Fibroblast of lung (primary cell): Measurements from ENCODE around the gene TIMP2. TPM values are rescaled to one million over a fixed set of nuclear protein-coding genes. Genes with fewer than 3 reads are reported as not detected.

Source experiments
- DNase-seq, 2 donors: peaks; one replicate each; pipeline versions ENCODE4 v3.0.0 to v3.0.0-alpha.2; 2010; ENCODE audit warnings: low read depth in 2 of 2
- H2AFZ ChIP-seq: 2 replicates; pipeline ENCODE4 v1.5.1; 2012; ENCODE audit warnings: low read length, control low read depth, inconsistent platforms
- H3K27ac ChIP-seq: 2 replicates; pipeline ENCODE4 v1.5.1; 2011; ENCODE audit warnings: low read length, control low read depth; ENCODE audit not compliant: insufficient read depth
- H3K27me3 ChIP-seq: 2 replicates; pipeline ENCODE4 v1.5.1; 2011; ENCODE audit warnings: mild to moderate bottlenecking, low read length; ENCODE audit not compliant: control insufficient read depth, insufficient read depth
- H3K36me3 ChIP-seq: 2 replicates; pipeline ENCODE4 v1.5.1; 2011; ENCODE audit warnings: low read length; ENCODE audit not compliant: control insufficient read depth, insufficient read depth
- H3K4me1 ChIP-seq: 2 replicates; pipeline ENCODE4 v1.5.1; 2011; ENCODE audit warnings: low read length; ENCODE audit not compliant: control insufficient read depth, insufficient read depth; ENCODE audit errors: extremely low read depth
- H3K4me2 ChIP-seq: 2 replicates; pipeline ENCODE4 v1.5.1; 2011; ENCODE audit warnings: low read length, control low read depth; ENCODE audit not compliant: insufficient read depth; ENCODE audit errors: extremely low read depth
- H3K4me3 ChIP-seq, 4 experiments: fragments of 200-600 bp in 1 of 4; sonication (generic) in 1 of 4; replicated peaks in 1 of 4; 2 replicates each; pipeline ENCODE4 v1.5.1; 2011 to 2016; ENCODE audit warnings: low read length in 4 of 4, low read depth in 3 of 4, mild to moderate bottlenecking in 3 of 4, control low read depth in 2 of 4, inconsistent platforms in 1 of 4, mixed read lengths in 1 of 4; ENCODE audit not compliant: insufficient read depth in 1 of 4; ENCODE audit errors: control extremely low read depth in 1 of 4
- H3K79me2 ChIP-seq: 2 replicates; pipeline ENCODE4 v1.5.1; 2012; ENCODE audit warnings: mild to moderate bottlenecking, low read length, inconsistent platforms; ENCODE audit not compliant: control insufficient read depth, insufficient read depth
- H3K9ac ChIP-seq: 2 replicates; pipeline ENCODE4 v1.5.1; 2011; ENCODE audit warnings: mild to moderate bottlenecking, low read length, control low read depth; ENCODE audit not compliant: insufficient read depth
- H3K9me3 ChIP-seq: 2 replicates; pipeline ENCODE4 v1.5.1; 2012; ENCODE audit warnings: low read depth, low read length; ENCODE audit not compliant: control insufficient read depth, insufficient read depth
- H4K20me1 ChIP-seq: 2 replicates; pipeline ENCODE4 v1.5.1; 2011; ENCODE audit warnings: low read length; ENCODE audit not compliant: control insufficient read depth, insufficient read depth; ENCODE audit errors: extremely low read depth
- CTCF ChIP-seq, 2 donors: IDR thresholded peaks in 1 of 2; conservative IDR thresholded peaks in 1 of 2; 1 replicate in 1 of 2; 2 replicates in 1 of 2; pipeline ENCODE4 v1.5.1; 2011 to 2012; ENCODE audit warnings: low read length in 2 of 2, control low read depth in 1 of 2, inconsistent platforms in 1 of 2, low read depth in 1 of 2, mild to moderate bottlenecking in 1 of 2
- EZH2 ChIP-seq: IDR thresholded peaks from 2 replicates; pipeline ENCODE4 v1.5.1; 2012; ENCODE audit warnings: low read length, control low read depth, mild to moderate bottlenecking; ENCODE audit errors: missing control alignments
- polyA plus RNA-seq, 2 donors: library from polyadenylated mRNA; depleted of rRNA in 1 of 2; stranded (reverse) in 1 of 2; unstranded in 1 of 2; fragments of >200 nt; gene quantifications; 2 replicates each; pipeline ENCODE4 v1.2.1, GENCODE V29; 2011 to 2012; ENCODE audit warnings: missing spikeins in 1 of 2
- total RNA-seq: library from RNA; depleted of rRNA; stranded (reverse); fragments of >200 nt; gene quantifications from 2 replicates; pipeline ENCODE4 v1.2.1, GENCODE V29; 2014

The TIMP2 gene
- total and polyA plus RNA-seq, 2 donors (not counting 1 experiment from before 2014, with no cell fraction given): 155 to 745 TPM

DNA sequence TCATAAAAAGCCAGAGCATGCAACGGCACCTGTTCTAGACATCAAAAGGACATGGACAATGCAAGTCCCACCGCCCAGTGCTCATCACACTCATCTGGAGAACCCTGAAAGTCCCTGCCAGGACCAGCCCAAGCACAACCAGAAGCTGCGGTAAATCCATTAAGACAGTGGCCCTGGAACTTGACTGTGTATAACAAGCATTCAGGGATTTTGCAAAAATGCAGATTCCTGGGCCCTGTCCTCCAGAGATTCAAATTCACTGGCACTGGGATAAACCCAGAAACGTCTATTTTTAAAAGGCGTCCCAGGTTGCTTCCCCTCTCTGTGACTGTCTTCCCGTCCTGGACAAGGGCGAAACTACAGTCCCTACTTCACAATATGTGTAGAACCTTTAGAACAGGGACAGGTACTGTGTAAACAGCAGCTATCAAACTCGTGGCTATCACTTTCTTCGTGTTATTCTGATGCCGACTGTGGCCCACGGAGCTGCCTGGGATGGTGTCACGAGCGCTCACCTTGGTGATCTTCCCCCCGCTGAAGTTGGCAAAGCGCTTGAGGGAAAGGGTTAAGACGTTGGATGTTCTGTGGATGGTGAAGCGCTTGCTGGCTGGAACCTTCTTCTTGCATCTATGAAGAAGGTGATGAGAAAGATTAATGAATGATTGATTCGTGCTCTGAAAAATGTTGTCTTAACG, 106.9 kb downstream of the TIMP2 start:
- H3K79me2 ChIP-seq: peaks cover 4% of the 10 kb centered on the region
- no peak overlapping the region for H3K27ac ChIP-seq
- DNase-seq: no peak
- H3K9me3 ChIP-seq: no peaks in the 10 kb centered on the region
- no peak overlapping the region for H3K4me2 ChIP-seq
- H3K4me1 ChIP-seq: peaks cover 8% of the 10 kb centered on the region
- no peak overlapping the region for H3K9ac ChIP-seq
- TF ChIP-seq CTCF (conservative IDR thresholded peaks at IDR 0.05 in 1 of 2, IDR thresholded peaks at IDR 0.05 in 1 of 2; ENCODE audit: low read depth in 1 of 2, low read length in 2 of 2) (no peak), EZH2 (no peak)
- H3K4me3 ChIP-seq: no peak overlapping the region
- peaks cover 31% of the 10 kb centered on the region for H3K36me3 ChIP-seq
- H2AFZ ChIP-seq: no peak overlapping the region
- no peaks in the 10 kb centered on the region for H4K20me1 ChIP-seq
- no peaks in the 10 kb centered on the region for H3K27me3 ChIP-seq

GRCh38 chr17:78817123-78817522, 108.1 kb downstream of the TIMP2 start:
- Histone ChIP-seq H2AFZ (no peak overlapping the region), H3K9me3 (no peaks in the 10 kb centered on the region), H3K4me2 (no peak overlapping the region), H3K9ac (no peak overlapping the region), H3K79me2 (peaks cover 4% of the 10 kb centered on the region), H3K4me1 (no peaks in the 10 kb centered on the region), H3K36me3 (peaks cover 30% of the 10 kb centered on the region), H3K27me3 (no peaks in the 10 kb centered on the region), H3K27ac (no peak overlapping the region), H4K20me1 (no peaks in the 10 kb centered on the region), H3K4me3 (no peak overlapping the region)
- no peak for DNase-seq
- TF ChIP-seq CTCF (conservative IDR thresholded peaks at IDR 0.05 in 1 of 2, IDR thresholded peaks at IDR 0.05 in 1 of 2; ENCODE audit: low read depth in 1 of 2, low read length in 2 of 2): no peak
- no peak for TF ChIP-seq EZH2

GRCh38 chr17:78815696-78816095, 109.5 kb downstream of the TIMP2 start:
- no peak overlapping the region for H3K27ac ChIP-seq
- no peak overlapping the region for H3K9ac ChIP-seq
- no peaks in the 10 kb centered on the region for H3K4me1 ChIP-seq
- peaks cover 28% of the 10 kb centered on the region for H3K36me3 ChIP-seq
- H3K9me3 ChIP-seq: no peaks in the 10 kb centered on the region
- no peak overlapping the region for H2AFZ ChIP-seq
- no peaks in the 10 kb centered on the region for H3K27me3 ChIP-seq
- TF ChIP-seq CTCF (conservative IDR thresholded peaks at IDR 0.05 in 1 of 2, IDR thresholded peaks at IDR 0.05 in 1 of 2; ENCODE audit: low read depth in 1 of 2, low read length in 2 of 2): no peak
- no peak for TF ChIP-seq EZH2
- no peak overlapping the region for H3K4me3 ChIP-seq
- no peaks in the 10 kb centered on the region for H3K79me2 ChIP-seq
- H3K4me2 ChIP-seq: no peak overlapping the region
- H4K20me1 ChIP-seq: no peaks in the 10 kb centered on the region
- no peak for DNase-seq
